H1 (cell line): ENCODE measurements around the gene HLA-G. TPM values are rescaled to one million over a fixed set of nuclear protein-coding genes. Genes with fewer than 3 reads are reported as not detected.

ENCODE experiments used
- CREB1 ChIP-seq: IDR thresholded peaks from 2 replicates; pipeline ENCODE4 v1.6.1; 2012; ENCODE audit warnings: inconsistent platforms
- NANOG ChIP-seq: IDR thresholded peaks from 2 replicates; pipeline ENCODE4 v1.6.1; 2011; ENCODE audit warnings: low read length, low read depth, mild to moderate bottlenecking, inconsistent platforms; ENCODE audit not compliant: insufficient read depth, poor library complexity, severe bottlenecking
- POU5F1 ChIP-seq: IDR thresholded peaks from 2 replicates; pipeline ENCODE4 v1.6.1; 2011; ENCODE audit warnings: low read depth, mild to moderate bottlenecking, low read length, moderate library complexity
- polyA plus RNA-seq, 7 experiments: library from polyadenylated mRNA; depleted of rRNA in 3 of 7; stranded (reverse) in 5 of 7; unstranded in 2 of 7; fragments of >200 nt in 5 of 7; fragments of 200-250 nt in 2 of 7; gene quantifications; 1 replicate in 5 of 7; 2 replicates in 1 of 7; 4 replicates in 1 of 7; pipeline versions ENCODE4 v1.2.1 to v1.2.3, GENCODE V29; 2011 to 2013; ENCODE audit warnings: missing spikeins in 2 of 7, mixed read lengths in 2 of 7
- total RNA-seq: library from RNA; stranded (reverse); fragmentation: NEBNext Ultra II Directional; extraction: Animal tissue kit (Norgen Biotek cat#: 25700); gene quantifications from 2 replicates; pipeline ENCODE4 v1.2.1, GENCODE V29; 2021

HLA-G gene
- total and polyA plus RNA-seq, 2 of the 8 experiments (the other 6 are each of a cell fraction or from before 2014, with no cell fraction given) = 3.2 to 4.8 TPM

DNA sequence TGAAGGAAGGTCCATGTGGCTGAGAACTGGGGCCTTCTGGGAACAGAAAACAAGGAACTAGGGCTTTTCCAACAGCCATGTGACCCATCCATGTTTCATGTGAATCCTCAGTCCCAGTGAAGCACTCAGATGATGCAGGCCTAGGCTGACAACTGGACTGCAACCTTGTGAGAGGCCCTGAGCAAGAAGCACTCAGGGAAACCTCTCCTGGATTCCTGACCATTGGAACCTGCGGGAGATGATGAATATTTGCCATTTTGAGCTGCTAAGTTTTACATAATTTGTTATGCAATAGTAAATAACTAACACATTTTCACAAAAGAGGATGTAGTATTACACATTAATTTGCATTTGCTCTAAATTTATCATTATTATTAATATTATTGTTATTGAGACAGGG is 38.4 kb upstream of the HLA-G start (continued):
- TF ChIP-seq POU5F1 (no peak), NANOG (no peak), CREB1 (no peak)
- TF ChIP-seq, all 59 proteins: peak for 0
